KMS-11 (cell line): ENCODE results near the gene DLG2.

Source experiments
- H2AFZ ChIP-seq: fragments of 200-600 bp; sonication (generic); 2 replicates; pipeline ENCODE4 v1.6.1; 2016; ENCODE audit warnings: antibody characterized with exemption, mixed run types, low read depth
- H3K27ac ChIP-seq: fragments of 200-600 bp; sonication (generic); 2 replicates; pipeline ENCODE4 v1.6.1; 2016; ENCODE audit warnings: mild to moderate bottlenecking, mixed run types
- H3K27me3 ChIP-seq: fragments of 200-600 bp; sonication (generic); 2 replicates; pipeline ENCODE4 v1.6.1; 2017; ENCODE audit warnings: mild to moderate bottlenecking, low read depth, mixed run types, moderate library complexity; ENCODE audit not compliant: insufficient read depth
- H3K36me3 ChIP-seq: fragments of 200-600 bp; sonication (generic); 2 replicates; pipeline ENCODE4 v1.6.1; 2017; ENCODE audit warnings: mild to moderate bottlenecking, mixed run types; ENCODE audit not compliant: insufficient read depth
- H3K4me1 ChIP-seq: fragments of 200-600 bp; sonication (generic); 2 replicates; pipeline ENCODE4 v1.6.1; 2016; ENCODE audit warnings: mild to moderate bottlenecking, low read depth, mixed run types; ENCODE audit not compliant: poor library complexity, severe bottlenecking
- H3K4me2 ChIP-seq: fragments of 200-600 bp; sonication (generic); 2 replicates; pipeline ENCODE4 v1.7.0; 2016; ENCODE audit warnings: mild to moderate bottlenecking, mixed run types
- H3K4me3 ChIP-seq: fragments of 200-600 bp; sonication (generic); IDR thresholded peaks from 2 replicates; pipeline ENCODE4 v1.6.1; 2017; ENCODE audit warnings: low read depth, low read length, mixed read lengths; ENCODE audit not compliant: insufficient read depth
- H3K79me2 ChIP-seq: fragments of 200-600 bp; sonication (generic); 2 replicates; pipeline ENCODE4 v1.6.1; 2016; ENCODE audit warnings: low read depth, mixed run types; ENCODE audit not compliant: insufficient read depth
- H3K9ac ChIP-seq: fragments of 200-600 bp; sonication (generic); 2 replicates; pipeline ENCODE4 v1.6.1; 2016; ENCODE audit warnings: mild to moderate bottlenecking, mixed run types
- H4K20me1 ChIP-seq: fragments of 200-600 bp; sonication (generic); 2 replicates; pipeline ENCODE4 v1.6.1; 2016; ENCODE audit warnings: mild to moderate bottlenecking, mixed run types; ENCODE audit not compliant: insufficient read depth
- CTCF ChIP-seq: fragments of 200-600 bp; sonication (generic); conservative IDR thresholded peaks from 2 replicates; pipeline ENCODE4 v1.6.1; 2017; ENCODE audit warnings: low read depth, mild to moderate bottlenecking, antibody characterized with exemption, low read length, moderate library complexity, mixed read lengths

The DLG2 gene

GRCh38 chr11:84503503-84503902, 1123.6 kb downstream of the DLG2 start:
- Histone ChIP-seq H3K4me1 (no peaks in the 10 kb centered on the region), H3K36me3 (no peaks in the 10 kb centered on the region), H3K27me3 (no peaks in the 10 kb centered on the region), H4K20me1 (no peaks in the 10 kb centered on the region), H3K79me2 (no peaks in the 10 kb centered on the region), H3K9ac (no peak overlapping the region), H3K27ac (no peak overlapping the region), H3K4me3 (no peak overlapping the region), H2AFZ (no peak overlapping the region), H3K4me2 (no peak overlapping the region)
- no peak for TF ChIP-seq CTCF

GRCh38 chr11:84501750-84502149, 1125.4 kb downstream of the DLG2 start:
- Histone ChIP-seq H3K79me2 (no peaks in the 10 kb centered on the region), H3K27me3 (no peaks in the 10 kb centered on the region), H3K36me3 (no peaks in the 10 kb centered on the region), H3K4me3 (no peak overlapping the region), H4K20me1 (no peaks in the 10 kb centered on the region), H3K4me2 (no peak overlapping the region), H2AFZ (no peak overlapping the region), H3K27ac (no peak overlapping the region), H3K9ac (no peak overlapping the region), H3K4me1 (no peaks in the 10 kb centered on the region)
- TF ChIP-seq CTCF: no peak

GRCh38 chr11:84497981-84498411, 1129.1 kb downstream of the DLG2 start:
- Histone ChIP-seq H2AFZ (no peak overlapping the region), H3K27me3 (no peaks in the 10 kb centered on the region), H3K4me1 (no peaks in the 10 kb centered on the region), H3K4me2 (no peak overlapping the region), H3K79me2 (no peaks in the 10 kb centered on the region), H3K4me3 (no peak overlapping the region), H3K36me3 (no peaks in the 10 kb centered on the region), H3K27ac (no peak overlapping the region), H3K9ac (no peak overlapping the region), H4K20me1 (no peaks in the 10 kb centered on the region)
- no peak for TF ChIP-seq CTCF

GRCh38 chr11:84497181-84497580, 1130.0 kb downstream of the DLG2 start:
- H3K79me2 ChIP-seq: no peaks in the 10 kb centered on the region
- no peak overlapping the region for H3K9ac ChIP-seq
- H4K20me1 ChIP-seq: no peaks in the 10 kb centered on the region
- no peaks in the 10 kb centered on the region for H3K36me3 ChIP-seq
- H2AFZ ChIP-seq: no peak overlapping the region
- no peaks in the 10 kb centered on the region for H3K27me3 ChIP-seq
- no peak overlapping the region for H3K27ac ChIP-seq
- H3K4me1 ChIP-seq: no peaks in the 10 kb centered on the region
- no peak overlapping the region for H3K4me2 ChIP-seq
- no peak for TF ChIP-seq CTCF
- no peak overlapping the region for H3K4me3 ChIP-seq
